Mesendoderm (in vitro differentiated cells): Measurements from ENCODE around the gene MAGI2.

Source experiments
- DNase-seq: peaks from one replicate; pipeline ENCODE4 v3.0.0; 2013
- H2AK5ac ChIP-seq: 2 replicates; pipeline ENCODE4 v1.6.1; 2013; ENCODE audit warnings: low read length, inconsistent platforms
- H2BK120ac ChIP-seq: 2 replicates; pipeline ENCODE4 v1.6.1; 2013; ENCODE audit warnings: low read depth, mild to moderate bottlenecking, low read length, moderate library complexity, mixed read lengths
- H2BK15ac ChIP-seq: replicated peaks from 2 replicates; pipeline ENCODE4 v1.6.1; 2013; ENCODE audit warnings: low read depth, mild to moderate bottlenecking, moderate library complexity
- H2BK5ac ChIP-seq: 2 replicates; pipeline ENCODE4 v1.6.1; 2013; ENCODE audit warnings: low read length, inconsistent platforms
- H3K18ac ChIP-seq: 2 replicates; pipeline ENCODE4 v1.6.1; 2013; ENCODE audit warnings: mild to moderate bottlenecking, low read length, mixed read lengths
- H3K23ac ChIP-seq: one replicate; pipeline ENCODE4 v1.6.1; 2013; ENCODE audit warnings: low read length
- H3K27ac ChIP-seq: 2 replicates; pipeline ENCODE4 v1.5.1; 2013; ENCODE audit warnings: low read depth, mild to moderate bottlenecking, inconsistent platforms, low read length, moderate library complexity
- H3K27me3 ChIP-seq: 2 replicates; pipeline ENCODE4 v1.6.1; 2013; ENCODE audit warnings: low read length, control low read depth, mild to moderate bottlenecking, inconsistent platforms; ENCODE audit not compliant: insufficient read depth, poor library complexity
- H3K36me3 ChIP-seq: 2 replicates; pipeline ENCODE4 v1.6.1; 2013; ENCODE audit warnings: low read length, inconsistent platforms; ENCODE audit not compliant: control insufficient read depth, insufficient read depth
- H3K4ac ChIP-seq: one replicate; pipeline ENCODE4 v1.6.1; 2013; ENCODE audit warnings: low read depth, mild to moderate bottlenecking, low read length, moderate library complexity
- H3K4me1 ChIP-seq: 2 replicates; pipeline ENCODE4 v1.6.1; 2013; ENCODE audit warnings: low read depth, low read length, inconsistent platforms; ENCODE audit not compliant: control insufficient read depth
- H3K4me2 ChIP-seq: 2 replicates; pipeline ENCODE4 v1.6.1; 2013; ENCODE audit warnings: low read length
- H3K4me3 ChIP-seq: 2 replicates; pipeline ENCODE4 v1.5.1; 2013; ENCODE audit warnings: mild to moderate bottlenecking, low read length
- H3K56ac ChIP-seq: one replicate; pipeline ENCODE4 v1.6.1; 2013; ENCODE audit warnings: low read length
- H3K79me1 ChIP-seq: 2 replicates; pipeline ENCODE4 v1.6.1; 2013; ENCODE audit warnings: low read length, inconsistent platforms
- H3K79me2 ChIP-seq: 2 replicates; pipeline ENCODE4 v1.6.1; 2013; ENCODE audit warnings: mild to moderate bottlenecking, low read length; ENCODE audit not compliant: control insufficient read depth, insufficient read depth
- H3K9ac ChIP-seq: 2 replicates; pipeline ENCODE4 v1.6.1; 2013; ENCODE audit warnings: low read length, inconsistent platforms
- H4K5ac ChIP-seq: one replicate; pipeline ENCODE4 v1.6.1; 2013; ENCODE audit warnings: low read length
- H4K8ac ChIP-seq: one replicate; pipeline ENCODE4 v1.6.1; 2013; ENCODE audit warnings: low read depth, mild to moderate bottlenecking, control low read depth, low read length, moderate library complexity
- WGBS: extraction: QIAGEN DNeasy Blood & Tissue Kit; methylation state at CpG from one replicate; pipeline ENCODE4 v1.1.7; 2013; ENCODE audit warnings: low lambda C conversion rate, missing lambda C conversion rate; ENCODE audit not compliant: insufficient coverage; ENCODE audit errors: extremely low coverage; 5-methylcytosine and 5-hydroxymethylcytosine counted together

MAGI2 gene

DNA sequence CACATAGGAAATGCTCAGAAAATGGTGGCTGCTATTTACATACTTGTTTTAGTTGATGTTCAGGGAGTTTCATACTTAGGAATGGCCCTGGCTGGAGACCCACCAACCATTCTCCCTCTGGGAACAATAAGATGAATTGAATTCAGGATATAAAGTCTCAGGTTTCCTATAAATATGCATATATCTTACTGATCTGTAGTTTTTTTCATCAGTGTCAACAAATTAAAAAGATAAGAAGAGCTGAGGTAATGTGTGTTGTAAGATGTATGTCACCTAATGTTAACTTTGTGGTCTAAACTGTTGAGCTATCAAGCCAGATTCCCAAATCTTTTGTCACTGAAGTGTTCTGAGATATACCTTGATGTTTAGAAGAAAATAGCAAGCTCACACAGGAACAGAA lies 457.5 kb downstream of the MAGI2 start:
- H3K27ac ChIP-seq = no peak overlapping the region
- no peak overlapping the region for H4K5ac ChIP-seq
- H2BK120ac ChIP-seq = no peak overlapping the region
- no peaks in the 10 kb centered on the region for H3K4me1 ChIP-seq
- no peak overlapping the region for H2AK5ac ChIP-seq
- H3K27me3 ChIP-seq = no peaks in the 10 kb centered on the region
- no peak overlapping the region for H3K4me2 ChIP-seq
- no peak overlapping the region for H3K18ac ChIP-seq
- H3K79me1 ChIP-seq = no peaks in the 10 kb centered on the region
- H3K9ac ChIP-seq = no peak overlapping the region
- H3K4ac ChIP-seq = no peak overlapping the region
- H3K36me3 ChIP-seq = no peaks in the 10 kb centered on the region
- H3K79me2 ChIP-seq = no peaks in the 10 kb centered on the region
- DNase-seq = no peak
- H2BK5ac ChIP-seq = no peak overlapping the region
- H3K23ac ChIP-seq = no peak overlapping the region
- no peak overlapping the region for H3K4me3 ChIP-seq
- no peak overlapping the region for H2BK15ac ChIP-seq
- no peak overlapping the region for H3K56ac ChIP-seq
- H4K8ac ChIP-seq = no peak overlapping the region

- no peak overlapping the region for H3K4me2 ChIP-seq
- no peak overlapping the region for H2BK15ac ChIP-seq
- no peak overlapping the region for H2AK5ac ChIP-seq
- no peak overlapping the region for H4K8ac ChIP-seq
- no peaks in the 10 kb centered on the region for H3K79me1 ChIP-seq
- H3K18ac ChIP-seq = no peak overlapping the region
- no peak overlapping the region for H2BK5ac ChIP-seq
- no peaks in the 10 kb centered on the region for H3K4me1 ChIP-seq
- no peaks in the 10 kb centered on the region for H3K79me2 ChIP-seq
- no peak overlapping the region for H3K9ac ChIP-seq
- no peak overlapping the region for H4K5ac ChIP-seq
- no peaks in the 10 kb centered on the region for H3K36me3 ChIP-seq
- H3K4me3 ChIP-seq = no peak overlapping the region
- no peak for DNase-seq
- H3K27ac ChIP-seq = no peak overlapping the region
- H3K56ac ChIP-seq = no peak overlapping the region
- no peak overlapping the region for H3K4ac ChIP-seq
- no peak overlapping the region for H3K23ac ChIP-seq
- no peak overlapping the region for H2BK120ac ChIP-seq
- no peaks in the 10 kb centered on the region for H3K27me3 ChIP-seq
These were observed 460.1 kb downstream of the MAGI2 start for GRCh38 chr7:78993341-78993740.

- no CpG with 5 or more reads among the region's 3 CpGs for WGBS
- no peaks in the 10 kb centered on the region for H3K79me1 ChIP-seq
- H2BK5ac ChIP-seq = no peak overlapping the region
- H2AK5ac ChIP-seq = no peak overlapping the region
- no peak overlapping the region for H3K4me3 ChIP-seq
- no peak overlapping the region for H3K4me2 ChIP-seq
- H3K79me2 ChIP-seq = no peaks in the 10 kb centered on the region
- no peak overlapping the region for H3K23ac ChIP-seq
- no peak overlapping the region for H3K4ac ChIP-seq
- no peak overlapping the region for H2BK120ac ChIP-seq
- no peak overlapping the region for H3K27ac ChIP-seq
- no peak overlapping the region for H4K5ac ChIP-seq
- no peaks in the 10 kb centered on the region for H3K4me1 ChIP-seq
- H2BK15ac ChIP-seq = no peak overlapping the region
- no peak overlapping the region for H3K18ac ChIP-seq
- no peaks in the 10 kb centered on the region for H3K36me3 ChIP-seq
- DNase-seq = no peak
- no peaks in the 10 kb centered on the region for H3K27me3 ChIP-seq
- H3K56ac ChIP-seq = no peak overlapping the region
- H3K9ac ChIP-seq = no peak overlapping the region
- H4K8ac ChIP-seq = no peak overlapping the region
These were observed 468.0 kb downstream of the MAGI2 start for GRCh38 chr7:78985509-78985908.

DNA sequence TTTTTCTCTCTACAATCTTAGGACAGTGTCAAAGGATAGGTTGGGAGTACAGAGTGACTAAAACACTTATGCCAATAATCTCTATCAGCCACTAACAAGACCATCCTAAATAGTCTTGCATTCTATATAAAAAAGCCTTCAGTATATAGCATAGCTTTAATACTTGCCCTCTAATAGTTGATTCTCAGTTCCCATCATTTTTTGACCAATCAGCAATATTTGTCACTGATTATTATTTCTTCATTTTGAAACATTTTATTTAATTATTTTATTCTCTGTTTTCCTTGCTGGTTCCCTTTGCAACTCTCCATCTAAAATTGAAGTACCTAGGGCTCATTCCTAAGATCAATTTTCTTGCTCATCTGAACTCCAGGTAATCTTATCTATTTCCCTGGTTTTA lies 470.0 kb downstream of the MAGI2 start:
- Histone ChIP-seq H3K79me2 (no peaks in the 10 kb centered on the region), H3K4me2 (no peak overlapping the region), H2BK15ac (no peak overlapping the region), H3K27me3 (no peaks in the 10 kb centered on the region), H3K56ac (no peak overlapping the region), H3K9ac (no peak overlapping the region), H3K18ac (no peak overlapping the region), H3K4ac (no peak overlapping the region), H3K4me3 (no peak overlapping the region), H3K79me1 (no peaks in the 10 kb centered on the region), H4K5ac (no peak overlapping the region), H3K23ac (no peak overlapping the region), H2BK5ac (no peak overlapping the region), H3K27ac (no peak overlapping the region), H2AK5ac (no peak overlapping the region), H3K4me1 (no peaks in the 10 kb centered on the region), H2BK120ac (no peak overlapping the region), H3K36me3 (no peaks in the 10 kb centered on the region), H4K8ac (no peak overlapping the region)
- no peak for DNase-seq

GRCh38 chr7:78970440-78970916 lies 483.0 kb downstream of the MAGI2 start:
- no peak for DNase-seq
- no peak overlapping the region for H2BK15ac ChIP-seq
- H2BK120ac ChIP-seq = no peak overlapping the region
- H3K79me2 ChIP-seq = no peaks in the 10 kb centered on the region
- H3K56ac ChIP-seq = no peak overlapping the region
- H3K23ac ChIP-seq = no peak overlapping the region
- no peak overlapping the region for H3K9ac ChIP-seq
- no peaks in the 10 kb centered on the region for H3K36me3 ChIP-seq
- H3K4me1 ChIP-seq = no peaks in the 10 kb centered on the region
- H2AK5ac ChIP-seq = no peak overlapping the region
- no peaks in the 10 kb centered on the region for H3K27me3 ChIP-seq
- no peak overlapping the region for H4K5ac ChIP-seq
- no peak overlapping the region for H2BK5ac ChIP-seq
- no peak overlapping the region for H3K4me3 ChIP-seq
- H3K79me1 ChIP-seq = no peaks in the 10 kb centered on the region
- H3K27ac ChIP-seq = no peak overlapping the region
- H3K4ac ChIP-seq = no peak overlapping the region
- H3K4me2 ChIP-seq = no peak overlapping the region
- no peak overlapping the region for H4K8ac ChIP-seq
- H3K18ac ChIP-seq = no peak overlapping the region

DNA sequence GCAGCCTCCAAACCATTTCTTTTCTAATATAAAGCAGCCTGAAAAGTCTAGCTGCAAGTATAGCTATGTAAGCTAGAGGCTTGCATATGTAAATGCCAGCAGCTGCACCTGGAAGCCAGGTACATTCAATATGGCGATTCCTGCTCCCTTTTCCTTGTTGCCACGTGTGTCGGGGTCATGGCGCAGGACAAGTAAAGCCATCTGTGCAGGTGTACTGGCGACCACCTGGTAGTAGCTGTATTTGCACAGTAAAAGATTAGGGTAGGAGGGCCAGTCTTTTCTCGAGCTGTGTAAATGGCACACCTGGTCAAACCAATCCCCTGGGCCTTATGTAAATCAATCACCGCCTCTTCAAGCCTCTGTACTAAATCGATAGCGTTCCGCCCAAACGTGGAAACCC lies 484.5 kb downstream of the MAGI2 start:
- Histone ChIP-seq H3K4ac (no peak overlapping the region), H3K27me3 (no peaks in the 10 kb centered on the region), H3K4me3 (no peak overlapping the region), H3K18ac (no peak overlapping the region), H3K79me2 (no peaks in the 10 kb centered on the region), H3K79me1 (no peaks in the 10 kb centered on the region), H3K36me3 (no peaks in the 10 kb centered on the region), H3K4me2 (no peak overlapping the region), H2AK5ac (no peak overlapping the region), H3K4me1 (no peaks in the 10 kb centered on the region), H4K8ac (no peak overlapping the region), H2BK5ac (no peak overlapping the region), H2BK15ac (no peak overlapping the region), H3K9ac (no peak overlapping the region), H2BK120ac (no peak overlapping the region), H3K27ac (no peak overlapping the region), H3K56ac (no peak overlapping the region), H3K23ac (no peak overlapping the region), H4K5ac (no peak overlapping the region)
- no peak for DNase-seq
- no CpG with 5 or more reads among the region's 11 CpGs for WGBS
